ENCODE results near the gene HRH3.

HRH3 gene

GRCh38 chr20:62219992-62220665 is at the start of gene HRH3:
TSS of gene HRH3 (minus strand) at chr20:62220278. CDS start at chr20:62219970, 308 bp downstream.
- no peak for DNase-seq (ENCODE audit: low read depth in 2 of 2)

- DNase-seq (ENCODE audit: low read depth in 2 of 2): no peak
These were observed 49.8 kb upstream of the HRH3 start for GRCh38 chr20:62269871-62270270.

GRCh38 chr20:62269378-62269777 is 49.3 kb upstream of the HRH3 start:
- no peak for DNase-seq (ENCODE audit: low read depth in 2 of 2)

- DNase-seq (ENCODE audit: low read depth in 2 of 2): no peak
These were observed 48.3 kb upstream of the HRH3 start for GRCh38 chr20:62268228-62268900.

- DNase-seq (ENCODE audit: low read depth in 2 of 2): no peak
These were observed 47.5 kb upstream of the HRH3 start for GRCh38 chr20:62267543-62267942.

- DNase-seq (ENCODE audit: low read depth in 2 of 2): no peak
These were observed 46.8 kb upstream of the HRH3 start for GRCh38 chr20:62266851-62267250.

GRCh38 chr20:62266340-62266739 is 46.3 kb upstream of the HRH3 start:
- DNase-seq (ENCODE audit: low read depth in 2 of 2): no peak

GRCh38 chr20:62265365-62265764 is 45.3 kb upstream of the HRH3 start:
- no peak for DNase-seq (ENCODE audit: low read depth in 2 of 2)

- DNase-seq (ENCODE audit: low read depth in 2 of 2): no peak
These were observed 43.3 kb upstream of the HRH3 start for GRCh38 chr20:62263396-62263795.

GRCh38 chr20:62262064-62262463 is 42.0 kb upstream of the HRH3 start:
- no peak for DNase-seq (ENCODE audit: low read depth in 2 of 2)

GRCh38 chr20:62259294-62259565 is 39.2 kb upstream of the HRH3 start:
- DNase-seq (ENCODE audit: low read depth in 2 of 2): no peak

GRCh38 chr20:62258499-62259293 is 38.6 kb upstream of the HRH3 start:
- no peak for DNase-seq (ENCODE audit: low read depth in 2 of 2)

- DNase-seq (ENCODE audit: low read depth in 2 of 2): no peak
These were observed 35.9 kb upstream of the HRH3 start for GRCh38 chr20:62255976-62256375.

- DNase-seq (ENCODE audit: low read depth in 2 of 2): no peak
These were observed 34.1 kb upstream of the HRH3 start for GRCh38 chr20:62254021-62254724.

- no peak for DNase-seq (ENCODE audit: low read depth in 2 of 2)
These were observed 33.3 kb upstream of the HRH3 start for GRCh38 chr20:62253398-62253797.

- no peak for DNase-seq (ENCODE audit: low read depth in 2 of 2)
These were observed 32.4 kb upstream of the HRH3 start for GRCh38 chr20:62252342-62252966.

- DNase-seq (ENCODE audit: low read depth in 2 of 2): no peak
These were observed 28.9 kb upstream of the HRH3 start for GRCh38 chr20:62248890-62249560.

GRCh38 chr20:62246872-62247652 is 27.0 kb upstream of the HRH3 start:
- DNase-seq (ENCODE audit: low read depth in 2 of 2): no peak

- DNase-seq (ENCODE audit: low read depth in 2 of 2): no peak
These were observed 26.4 kb upstream of the HRH3 start for GRCh38 chr20:62246431-62246830.

- DNase-seq (ENCODE audit: low read depth in 2 of 2): no peak
These were observed 25.8 kb upstream of the HRH3 start for GRCh38 chr20:62245911-62246280.
